ENCODE data around the gene HYAL4.

- TF ChIP-seq CTCF (IDR thresholded peaks at IDR 0.05) (no peak), POLR2A (IDR thresholded peaks at IDR 0.05) (no peak)
Measured at GRCh38 chr7:123811056-123811455, 33.9 kb upstream of the HYAL4 start.

Data from lower leg skin (tissue), 3 donors.